GM23248 (cell line): ENCODE results near the gene SCD5.

ENCODE experiments used
- EZH2 ChIP-seq: fragments of 200-600 bp; sonication (generic); IDR thresholded peaks from 2 replicates; pipeline ENCODE4 v1.6.1; 2018; ENCODE audit warnings: antibody characterized with exemption, mild to moderate bottlenecking; ENCODE audit not compliant: insufficient read depth, poor library complexity, severe bottlenecking
- EZH2phosphoT487 ChIP-seq: fragments of 200-600 bp; sonication (generic); IDR thresholded peaks from 2 replicates; pipeline ENCODE4 v1.6.1; 2018; ENCODE audit warnings: antibody characterized with exemption, moderate library complexity, mild to moderate bottlenecking, low read depth; ENCODE audit not compliant: insufficient read depth

DNA sequence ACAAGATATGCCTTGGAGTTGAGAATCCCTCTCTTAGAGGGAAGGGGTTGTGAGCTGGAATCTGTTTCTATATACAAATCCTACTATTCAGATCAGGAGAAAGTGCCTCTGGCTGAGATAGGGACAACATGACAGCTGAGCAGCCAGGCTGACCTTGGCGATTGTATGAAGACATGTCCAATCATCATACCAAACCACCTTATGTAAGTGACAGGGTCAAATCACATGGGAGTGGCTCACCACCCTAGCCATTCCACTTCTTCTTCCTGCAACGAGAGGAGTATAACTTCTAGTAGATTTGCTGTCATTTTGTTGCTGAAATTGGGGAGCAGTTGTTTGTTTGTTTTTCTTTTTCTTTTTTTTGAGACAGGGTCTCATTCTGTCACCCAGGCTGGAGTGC lies 188.6 kb downstream of the SCD5 start:
- TF ChIP-seq EZH2 (no peak), EZH2phosphoT487 (no peak)
